Measurements from ENCODE around the gene MAN1B1. TPM values are rescaled to one million over a fixed set of nuclear protein-coding genes. Genes with fewer than 3 reads are reported as not detected.

Gene MAN1B1
- total RNA-seq, 2 donors from 2014 or later, result 62.0 to 62.3 TPM

DNA sequence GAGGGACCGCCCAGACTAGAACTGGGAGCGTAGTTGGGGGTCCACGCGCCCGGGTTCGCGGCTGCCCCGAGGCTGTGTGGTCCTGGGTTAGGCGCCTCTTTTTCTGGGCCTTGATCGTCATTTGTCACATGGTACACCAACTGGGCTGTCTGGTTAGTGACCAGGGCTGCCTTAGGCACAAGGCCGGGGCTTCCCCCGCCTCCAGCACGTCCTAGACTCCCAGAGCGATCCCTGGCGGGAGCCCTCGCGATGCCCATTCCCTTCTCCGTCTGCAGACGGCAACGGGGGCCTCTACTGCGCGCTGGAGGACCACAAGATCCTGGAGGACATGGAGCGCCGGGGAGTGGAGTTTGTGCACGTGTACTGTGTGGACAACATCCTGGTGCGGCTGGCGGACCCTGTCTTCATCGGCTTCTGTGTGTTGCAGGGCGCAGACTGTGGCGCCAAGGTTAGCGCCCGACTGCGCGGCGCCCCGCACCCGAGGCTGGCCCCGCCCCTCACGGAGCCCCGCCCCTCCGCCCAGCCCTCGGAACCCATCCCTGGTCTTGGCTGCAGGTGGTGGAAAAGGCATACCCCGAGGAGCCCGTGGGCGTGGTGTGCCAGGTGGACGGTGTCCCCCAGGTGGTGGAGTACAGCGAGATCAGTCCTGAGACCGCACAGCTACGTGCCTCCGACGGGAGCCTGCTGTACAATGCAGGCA, 7.9 kb upstream of the MAN1B1 start:
- DNase-seq, result no peak
- Mint-ChIP-seq H3K4me1 (peaks cover under 1% of the 10 kb centered on the region), H3K4me3 (peak overlapping the region; percentile 83), H3K36me3 (ENCODE audit: low read depth) (no peaks in the 10 kb centered on the region), H3K27me3 (no peaks in the 10 kb centered on the region), H3K27ac (no peak overlapping the region)
- H3K9me3 ChIP-seq (ENCODE audit: control insufficient read depth, low read length, poor library complexity, severe bottlenecking), result no peaks in the 10 kb centered on the region
- ATAC-seq, result no peak

- DNase-seq, result no peak
- ATAC-seq, result no peak
- no peaks in the 10 kb centered on the region for H3K27me3 Mint-ChIP-seq
- H3K27ac Mint-ChIP-seq, result no peak overlapping the region
- no peaks in the 10 kb centered on the region for H3K9me3 ChIP-seq (ENCODE audit: control insufficient read depth, low read length, poor library complexity, severe bottlenecking)
- H3K4me3 Mint-ChIP-seq, result no peak overlapping the region
- peaks cover 2% of the 10 kb centered on the region for H3K4me1 Mint-ChIP-seq
- no peaks in the 10 kb centered on the region for H3K36me3 Mint-ChIP-seq (ENCODE audit: low read depth)
Observed at GRCh38 chr9:137079401-137079787, 7.4 kb upstream of the MAN1B1 start.

DNA sequence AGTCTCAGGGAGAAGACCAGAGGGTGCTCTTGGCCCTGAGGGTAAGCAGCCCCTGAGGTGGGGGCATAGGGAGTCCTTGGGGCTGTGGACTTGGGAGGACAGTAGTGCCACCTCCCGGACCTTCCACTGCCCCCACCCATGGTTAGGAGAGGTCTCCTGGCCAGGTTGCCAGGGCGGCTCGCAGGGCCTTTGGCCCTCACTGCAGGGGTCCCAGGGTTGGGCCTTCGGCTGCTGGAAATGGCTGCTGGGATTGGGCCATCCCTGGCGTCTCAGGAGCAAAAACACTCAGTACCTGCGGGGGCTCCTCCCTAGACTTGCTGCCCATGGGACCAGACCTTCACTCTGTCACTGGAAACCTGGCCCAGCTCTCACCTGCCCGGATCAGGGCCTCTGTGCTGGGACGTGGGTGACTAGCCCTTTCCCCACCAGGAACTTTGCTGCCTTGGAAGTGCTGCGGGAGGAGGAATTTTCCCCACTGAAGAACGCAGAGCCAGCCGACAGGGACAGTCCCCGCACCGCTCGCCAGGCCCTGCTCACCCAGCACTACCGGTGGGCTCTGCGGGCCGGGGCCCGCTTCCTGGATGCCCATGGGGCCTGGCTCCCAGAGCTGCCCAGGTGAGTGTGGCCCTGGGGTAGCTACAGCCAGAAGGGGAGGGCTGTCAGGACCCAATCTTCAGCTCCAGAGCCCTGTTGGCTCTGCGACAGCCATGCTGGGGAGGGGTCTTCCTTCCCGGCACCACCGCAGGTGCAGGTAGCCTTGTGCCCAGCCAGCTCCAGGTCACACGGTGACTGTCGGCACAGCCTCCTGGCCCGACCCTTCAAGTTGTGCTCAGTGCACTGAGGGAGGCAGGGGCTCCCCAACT, 6.3 kb upstream of the MAN1B1 start:
- Mint-ChIP-seq H3K4me1 (peaks cover 2% of the 10 kb centered on the region), H3K27ac (no peak overlapping the region), H3K36me3 (ENCODE audit: low read depth) (no peaks in the 10 kb centered on the region), H3K27me3 (no peaks in the 10 kb centered on the region), H3K4me3 (no peak overlapping the region)
- ATAC-seq (no peak), DNase-seq (no peak)
- no peaks in the 10 kb centered on the region for H3K9me3 ChIP-seq (ENCODE audit: control insufficient read depth, low read length, poor library complexity, severe bottlenecking)

DNA sequence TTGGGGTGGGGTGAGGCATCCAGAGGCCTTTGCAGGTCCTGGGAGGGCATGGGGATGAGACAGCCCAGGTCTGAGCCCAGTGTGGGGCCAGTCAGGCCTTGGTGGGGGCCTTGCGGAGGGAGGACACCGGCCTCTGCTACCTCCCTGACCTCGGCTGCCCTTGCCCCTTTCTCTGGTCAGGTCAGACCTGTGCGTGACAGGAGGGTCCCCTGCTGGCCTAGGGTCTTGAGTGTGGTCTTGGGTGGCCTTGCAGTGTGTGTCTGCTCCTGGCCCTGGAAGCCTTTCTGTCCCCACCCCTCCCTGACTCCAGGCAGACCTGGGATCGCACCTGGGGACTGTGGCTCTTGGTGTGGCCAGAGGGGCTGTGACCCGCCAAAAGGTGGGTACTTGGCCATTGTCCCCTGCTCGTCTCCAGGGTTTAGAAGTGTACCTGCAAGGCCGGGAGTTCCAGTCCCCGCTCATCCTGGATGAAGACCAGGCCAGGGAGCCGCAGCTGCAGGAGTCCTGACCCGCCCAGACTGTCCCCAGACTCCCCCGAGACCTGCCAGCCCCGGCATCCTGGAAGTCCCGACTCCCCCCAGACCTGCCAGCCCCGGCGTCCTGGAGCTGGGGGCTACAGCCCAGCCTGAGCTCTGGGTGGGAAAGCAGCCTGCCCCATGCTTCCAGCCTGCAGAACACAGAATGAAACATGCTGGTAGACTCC, 4.4 kb upstream of the MAN1B1 start:
- H3K9me3 ChIP-seq (ENCODE audit: control insufficient read depth, low read length, poor library complexity, severe bottlenecking), result no peaks in the 10 kb centered on the region
- no peaks in the 10 kb centered on the region for H3K36me3 Mint-ChIP-seq (ENCODE audit: low read depth)
- no peak for ATAC-seq
- H3K27me3 Mint-ChIP-seq, result no peaks in the 10 kb centered on the region
- H3K27ac Mint-ChIP-seq, result no peak overlapping the region
- H3K4me1 Mint-ChIP-seq, result peaks cover 6% of the 10 kb centered on the region
- DNase-seq, result no peak
- no peak overlapping the region for H3K4me3 Mint-ChIP-seq

DNA sequence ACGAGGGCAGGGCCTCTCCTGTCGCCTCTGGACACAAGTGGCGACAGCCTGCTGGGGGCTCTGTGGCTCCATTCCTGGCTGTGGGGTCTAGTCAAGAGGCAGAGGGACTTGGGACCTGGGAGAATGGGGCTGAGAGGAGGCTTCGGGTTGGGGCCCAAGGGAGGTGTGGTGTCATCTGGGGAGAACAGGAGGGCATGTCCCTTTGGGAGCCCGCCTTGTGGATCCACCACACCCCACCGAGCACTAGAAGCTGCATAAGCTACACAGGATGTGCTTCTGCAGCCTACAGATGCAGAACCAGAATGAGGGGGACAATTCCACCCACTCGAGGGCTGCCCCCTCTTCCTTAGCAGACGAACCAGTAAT, 3.9 kb upstream of the MAN1B1 start:
- no peak for ATAC-seq

GRCh38 chr9:137083394-137084004, 3.3 kb upstream of the MAN1B1 start:
- no peaks in the 10 kb centered on the region for H3K9me3 ChIP-seq (ENCODE audit: control insufficient read depth, low read length, poor library complexity, severe bottlenecking)
- Mint-ChIP-seq H3K36me3 (ENCODE audit: low read depth) (no peaks in the 10 kb centered on the region), H3K4me3 (no peak overlapping the region), H3K27ac (no peak overlapping the region), H3K4me1 (peaks cover 16% of the 10 kb centered on the region), H3K27me3 (no peaks in the 10 kb centered on the region)
- DNase-seq (no peak), ATAC-seq (no peak)

More for the DNA sequence above, 3.9 kb upstream of the MAN1B1 start:
- peaks cover 11% of the 10 kb centered on the region for H3K4me1 Mint-ChIP-seq
- no peak overlapping the region for H3K4me3 Mint-ChIP-seq
- no peaks in the 10 kb centered on the region for H3K27me3 Mint-ChIP-seq
- H3K9me3 ChIP-seq (ENCODE audit: control insufficient read depth, low read length, poor library complexity, severe bottlenecking), result no peaks in the 10 kb centered on the region
- DNase-seq, result no peak
- no peak overlapping the region for H3K27ac Mint-ChIP-seq
- H3K36me3 Mint-ChIP-seq (ENCODE audit: low read depth), result no peaks in the 10 kb centered on the region

DNA sequence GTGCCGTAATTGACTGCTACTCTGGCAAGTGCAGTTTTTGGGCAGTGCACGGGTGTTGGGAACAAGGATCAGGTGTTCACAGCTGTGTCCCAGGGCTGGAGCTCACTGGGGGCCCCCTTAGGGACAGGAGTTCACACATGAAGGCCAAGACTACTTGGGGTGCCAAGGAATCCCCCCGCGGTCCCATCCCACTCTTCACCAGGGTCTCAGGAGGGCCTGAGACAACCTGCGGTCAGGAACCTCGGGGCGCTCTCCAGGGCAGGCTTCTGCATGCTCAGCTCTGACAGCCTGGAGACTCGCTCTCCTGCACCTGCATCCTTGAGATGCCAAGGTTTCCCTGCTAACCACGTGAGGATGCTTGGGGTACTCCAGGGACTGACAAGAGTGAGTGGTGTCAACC, 2.3 kb upstream of the MAN1B1 start:
- Mint-ChIP-seq H3K27me3 (no peaks in the 10 kb centered on the region), H3K27ac (no peak overlapping the region), H3K36me3 (ENCODE audit: low read depth) (no peaks in the 10 kb centered on the region), H3K4me3 (no peak overlapping the region), H3K4me1 (peaks cover 19% of the 10 kb centered on the region)
- ATAC-seq (no peak), DNase-seq (no peak)
- H3K9me3 ChIP-seq (ENCODE audit: control insufficient read depth, low read length, poor library complexity, severe bottlenecking), result no peaks in the 10 kb centered on the region

- ATAC-seq (peak; percentile 0), DNase-seq (no peak)
- no peaks in the 10 kb centered on the region for H3K36me3 Mint-ChIP-seq (ENCODE audit: low read depth)
Observed at GRCh38 chr9:137085920-137086530, 760 bp upstream of the MAN1B1 start.

DNA sequence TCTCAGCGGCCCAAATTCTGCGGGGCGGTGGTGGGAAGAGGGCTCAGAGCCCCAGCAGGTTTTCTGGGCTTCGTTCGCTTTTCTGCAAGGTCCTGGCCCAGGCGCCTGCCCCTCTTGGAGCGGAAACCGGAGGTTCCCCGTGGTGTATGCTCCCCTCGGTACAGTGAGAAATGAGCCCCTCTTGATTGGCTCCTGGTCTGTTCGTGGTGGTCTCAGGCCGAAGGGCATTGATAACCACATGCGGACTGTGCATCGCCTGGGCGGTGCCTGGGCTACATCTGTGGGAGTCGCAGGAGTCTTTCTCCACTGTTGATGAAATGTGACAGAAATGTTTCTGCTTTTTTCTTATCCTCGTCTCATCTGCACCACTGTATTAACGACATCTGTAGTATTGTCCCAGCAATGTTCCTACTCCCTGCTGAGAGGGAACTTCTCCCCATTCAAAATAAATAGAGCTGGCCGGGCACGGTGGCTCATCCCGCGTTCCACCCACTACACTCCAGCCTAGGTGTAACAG, 682 bp downstream of the MAN1B1 start:
- peaks cover 24% of the 10 kb centered on the region for H3K4me1 Mint-ChIP-seq
- peak overlapping the region; percentile 87 for H3K4me3 Mint-ChIP-seq
- no peak for DNase-seq
- ATAC-seq, result no peak
- peak overlapping the region; percentile 94 for H3K27ac Mint-ChIP-seq
- H3K36me3 Mint-ChIP-seq (ENCODE audit: low read depth), result no peaks in the 10 kb centered on the region
- H3K9me3 ChIP-seq (ENCODE audit: control insufficient read depth, low read length, poor library complexity, severe bottlenecking), result no peaks in the 10 kb centered on the region
- H3K27me3 Mint-ChIP-seq, result no peaks in the 10 kb centered on the region

More at GRCh38 chr9:137085920-137086530, 760 bp upstream of the MAN1B1 start:
- Mint-ChIP-seq H3K4me1 (peaks cover 20% of the 10 kb centered on the region), H3K27me3 (no peaks in the 10 kb centered on the region), H3K27ac (peak overlapping the region; percentile 98), H3K4me3 (peak overlapping the region; percentile 95)
- H3K9me3 ChIP-seq (ENCODE audit: control insufficient read depth, low read length, poor library complexity, severe bottlenecking), result no peaks in the 10 kb centered on the region

- H3K27ac Mint-ChIP-seq, result peak overlapping the region; percentile 94
- no peaks in the 10 kb centered on the region for H3K27me3 Mint-ChIP-seq
- peaks cover 25% of the 10 kb centered on the region for H3K4me1 Mint-ChIP-seq
- no peak for DNase-seq
- no peak for ATAC-seq
- peak overlapping the region; percentile 87 for H3K4me3 Mint-ChIP-seq
- H3K36me3 Mint-ChIP-seq (ENCODE audit: low read depth), result no peaks in the 10 kb centered on the region
- no peaks in the 10 kb centered on the region for H3K9me3 ChIP-seq (ENCODE audit: control insufficient read depth, low read length, poor library complexity, severe bottlenecking)
Observed at GRCh38 chr9:137088121-137088520, 1.3 kb downstream of the MAN1B1 start.

GRCh38 chr9:137089232-137089947, 2.6 kb downstream of the MAN1B1 start:
- no peaks in the 10 kb centered on the region for H3K9me3 ChIP-seq (ENCODE audit: control insufficient read depth, low read length, poor library complexity, severe bottlenecking)
- Mint-ChIP-seq H3K36me3 (ENCODE audit: low read depth) (no peaks in the 10 kb centered on the region), H3K27ac (peak overlapping the region; percentile 8), H3K4me1 (peaks cover 25% of the 10 kb centered on the region), H3K4me3 (no peak overlapping the region), H3K27me3 (no peaks in the 10 kb centered on the region)
- ATAC-seq (no peak), DNase-seq (no peak)
